ENCODE measurements around the gene NEK11.
"Not testable (repeated sequence)": the region's sequence is repeated elsewhere in the genome, so short reads cannot be mapped to it uniquely, and the experiment has no call there.

Gene NEK11

GRCh38 chr3:131360191-131360755 lies 333.6 kb downstream of the NEK11 start:
- Histone ChIP-seq H3K9ac (no peak overlapping the region), H3K4me3 (no peak overlapping the region), H3K4me2 (no peak overlapping the region), H3K4me1 (no peaks in the 10 kb centered on the region), H3K9me3 (replicated peaks in 1 of 11) (peaks cover 7 to 14% (median 11%) of the 10 kb centered on the region in 11 experiments), H3K27me3 (no peaks in the 10 kb centered on the region), H3K36me3 (no peaks in the 10 kb centered on the region), H3K27ac (no peak overlapping the region), H4K20me1 (no peaks in the 10 kb centered on the region)
- TF ChIP-seq Cebpa-rat (IDR thresholded peaks at IDR 0.05) = no peak

GRCh38 chr3:131361066-131361463 lies 334.4 kb downstream of the NEK11 start:
- H3K4me2 ChIP-seq, H3K27me3 ChIP-seq, H3K4me3 ChIP-seq, H4K20me1 ChIP-seq, H3K27ac ChIP-seq, H3K36me3 ChIP-seq, H3K4me1 ChIP-seq, H3K9ac ChIP-seq: not testable (repeated sequence)
- peaks cover 7 to 14% (median 11%) of the 10 kb centered on the region in 11 experiments for H3K9me3 ChIP-seq (replicated peaks in 1 of 11)

- no peak overlapping the region for H3K4me3 ChIP-seq
- no peak overlapping the region for H3K9ac ChIP-seq
Measured at GRCh38 chr3:131361464-131362421, 335.1 kb downstream of the NEK11 start.

GRCh38 chr3:131363275-131363674 lies 336.6 kb downstream of the NEK11 start:
- no peak overlapping the region for H3K4me3 ChIP-seq
- H3K4me2 ChIP-seq = no peak overlapping the region
- no peak overlapping the region for H3K27ac ChIP-seq
- no peaks in the 10 kb centered on the region for H3K36me3 ChIP-seq
- no peaks in the 10 kb centered on the region for H3K27me3 ChIP-seq
- H3K4me1 ChIP-seq = no peaks in the 10 kb centered on the region
- H3K9me3 ChIP-seq (replicated peaks in 1 of 11) = peaks cover 7 to 14% (median 11%) of the 10 kb centered on the region in 11 experiments
- H4K20me1 ChIP-seq = no peaks in the 10 kb centered on the region
- TF ChIP-seq Cebpa-rat (IDR thresholded peaks at IDR 0.05) = no peak
- no peak overlapping the region for H3K9ac ChIP-seq

More at GRCh38 chr3:131361464-131362421, 335.1 kb downstream of the NEK11 start:
- Histone ChIP-seq H4K20me1 (no peaks in the 10 kb centered on the region), H3K4me1 (no peaks in the 10 kb centered on the region), H3K36me3 (no peaks in the 10 kb centered on the region), H3K27me3 (no peaks in the 10 kb centered on the region), H3K9me3 (replicated peaks in 1 of 11) (peaks cover 7 to 14% (median 11%) of the 10 kb centered on the region in 11 experiments), H3K27ac (no peak overlapping the region), H3K4me2 (no peak overlapping the region)
- TF ChIP-seq Cebpa-rat (IDR thresholded peaks at IDR 0.05) = no peak

DNA sequence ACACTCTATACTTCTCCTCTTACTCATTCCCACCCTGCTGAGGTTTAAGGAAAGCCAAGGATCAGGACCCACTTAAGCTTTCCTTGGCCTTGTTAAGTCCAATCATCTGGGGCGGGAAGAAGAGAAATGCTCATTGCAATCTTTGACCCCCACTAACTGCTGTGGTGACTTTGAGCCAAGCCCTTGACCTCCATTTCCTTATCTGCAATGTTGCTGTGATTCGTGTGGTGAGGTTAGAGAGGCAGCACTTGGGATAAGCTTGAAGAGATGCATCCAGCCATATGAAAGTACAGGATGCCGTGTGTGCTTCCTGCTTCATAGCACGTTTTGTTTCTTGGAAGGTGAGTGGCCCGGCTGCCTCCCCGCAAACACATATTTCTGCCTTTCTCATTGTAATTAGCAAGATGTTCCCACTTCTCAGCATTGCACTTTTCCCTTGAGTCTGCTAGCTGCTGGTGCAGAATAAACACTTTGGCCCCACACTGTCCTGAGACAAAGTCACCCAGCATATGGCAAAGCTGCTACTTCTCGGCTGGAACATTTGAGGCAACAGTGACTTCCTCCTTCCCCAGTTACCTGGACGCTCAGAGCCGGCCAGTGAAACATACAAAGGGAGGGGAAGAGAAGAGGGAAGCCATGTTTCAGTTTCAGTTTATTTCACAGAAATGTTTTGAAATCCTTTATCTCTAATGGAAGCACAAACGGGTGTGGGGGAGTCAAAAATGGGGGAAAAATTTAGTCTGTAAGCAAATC lies 344.4 kb downstream of the NEK11 start:
- no peak for TF ChIP-seq Cebpa-rat (IDR thresholded peaks at IDR 0.05)
- H3K4me1 ChIP-seq = peaks cover 0 to 14% (median 2%) of the 10 kb centered on the region in 10 experiments; a peak in 6 of 20 replicates

GRCh38 chr3:131371688-131372066 lies 345.0 kb downstream of the NEK11 start:
- H3K27me3 ChIP-seq = no peaks in the 10 kb centered on the region
- no peak for TF ChIP-seq Cebpa-rat (IDR thresholded peaks at IDR 0.05)
- H3K9ac ChIP-seq = peak overlapping the region in 1 of 11 experiments; percentile 39; a peak in 1 of 22 replicates
- peaks cover 0 to 14% (median 2%) of the 10 kb centered on the region in 10 experiments; a peak in 6 of 20 replicates for H3K4me1 ChIP-seq
- peak overlapping the region in 5 of 11 experiments; percentile 10 to 72 (median 38); a peak in 7 of 22 replicates for H3K4me2 ChIP-seq
- no peaks in the 10 kb centered on the region for H4K20me1 ChIP-seq
- H3K27ac ChIP-seq = peak overlapping the region in 1 of 11 experiments; percentile 1; a peak in 1 of 22 replicates
- no peaks in the 10 kb centered on the region for H3K36me3 ChIP-seq
- H3K9me3 ChIP-seq (replicated peaks in 1 of 11) = no peaks in the 10 kb centered on the region
- H3K4me3 ChIP-seq = no peak overlapping the region

More for the DNA sequence above, 344.4 kb downstream of the NEK11 start:
- Histone ChIP-seq H3K36me3 (no peaks in the 10 kb centered on the region), H3K9ac (no peak overlapping the region), H4K20me1 (no peaks in the 10 kb centered on the region), H3K27ac (peak overlapping the region in 1 of 11 experiments; percentile 1; a peak in 1 of 22 replicates), H3K4me2 (peak overlapping the region in 5 of 11 experiments; percentile 10 to 72 (median 38); a peak in 7 of 22 replicates), H3K4me3 (no peak overlapping the region), H3K9me3 (replicated peaks in 1 of 11) (no peaks in the 10 kb centered on the region), H3K27me3 (no peaks in the 10 kb centered on the region)

DNA sequence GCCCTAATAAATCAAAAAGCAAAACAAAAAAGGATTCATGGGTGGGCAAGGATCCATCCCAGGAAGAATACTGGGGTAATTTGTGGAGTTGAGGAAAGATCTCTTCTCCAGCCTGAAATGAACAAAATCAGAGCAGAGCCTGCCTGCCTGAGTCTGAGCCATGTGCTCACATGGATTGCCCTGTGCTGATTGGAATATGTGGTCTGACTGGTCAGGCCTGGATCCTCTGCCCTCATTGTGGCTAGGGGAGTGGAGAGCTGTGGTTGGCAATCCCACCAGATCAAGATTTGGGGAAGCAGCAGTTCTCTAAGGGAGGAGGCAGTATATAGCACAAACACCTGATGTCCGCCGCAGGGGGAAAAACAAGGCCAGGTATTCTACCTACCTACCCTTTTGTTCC lies 348.1 kb downstream of the NEK11 start:
- Histone ChIP-seq H3K4me2 (no peak overlapping the region), H3K4me3 (no peak overlapping the region), H3K27me3 (0 out of 22 replicates have a peak, but pooled peaks cover 0 to under 1% (median 0%) of the 10 kb centered on the region in 11 experiments), H3K36me3 (no peaks in the 10 kb centered on the region), H4K20me1 (no peaks in the 10 kb centered on the region), H3K27ac (no peak overlapping the region), H3K4me1 (peaks cover 0 to 14% (median 2%) of the 10 kb centered on the region in 10 experiments; a peak in 6 of 20 replicates), H3K9me3 (replicated peaks in 1 of 11) (no peaks in the 10 kb centered on the region), H3K9ac (no peak overlapping the region)
- TF ChIP-seq Cebpa-rat (IDR thresholded peaks at IDR 0.05) = no peak

DNA sequence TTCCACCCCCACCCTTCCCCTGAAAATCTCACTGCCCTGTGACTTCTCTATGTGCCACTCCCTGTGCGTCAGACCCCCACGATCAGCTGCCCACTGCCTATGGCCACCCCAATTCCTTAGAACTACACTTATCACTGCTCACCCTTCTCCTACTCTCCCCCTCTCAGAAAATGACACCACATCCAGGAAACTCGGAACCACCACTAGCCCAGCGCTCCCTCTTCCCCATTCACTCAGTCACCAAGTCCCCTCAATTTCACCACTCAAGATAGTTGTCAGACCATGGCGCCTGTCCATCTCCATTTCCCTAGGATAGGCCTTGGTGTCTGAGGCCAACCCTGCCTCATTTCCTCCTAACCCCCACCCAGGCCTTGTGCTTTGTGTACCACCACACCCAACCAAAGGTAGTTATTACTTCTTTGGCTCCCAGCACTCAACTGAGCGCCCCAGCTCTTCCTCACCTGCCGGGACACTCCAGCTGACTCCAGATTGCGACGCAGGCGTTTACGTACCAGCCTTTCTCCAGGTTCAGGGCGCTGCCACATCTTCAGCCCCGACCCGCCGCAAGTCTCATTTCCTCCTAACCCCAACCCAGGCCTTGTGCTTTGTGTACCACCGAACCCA lies 354.3 kb downstream of the NEK11 start:
- peak overlapping the region in 10 of 11 experiments; percentile 33 to 78 (median 63); a peak in 14 of 22 replicates for H3K9ac ChIP-seq
- not testable (repeated sequence) for H4K20me1 ChIP-seq
- H3K4me1 ChIP-seq = peaks cover 10 to 33% (median 13%) of the 10 kb centered on the region in 10 experiments; a peak in 17 of 20 replicates
- peak overlapping the region; percentile 65 to 94 (median 84); a peak in 20 of 22 replicates for H3K4me2 ChIP-seq
- H3K9me3 ChIP-seq (replicated peaks in 1 of 11) = peaks cover 11 to 27% (median 17%) of the 10 kb centered on the region in 11 experiments; a peak in 20 of 22 replicates
- peak overlapping the region in 9 of 11 experiments; percentile 8 to 67 (median 37); a peak in 9 of 22 replicates for H3K27ac ChIP-seq
- H3K36me3 ChIP-seq = peaks cover 0 to 13% (median 0%) of the 10 kb centered on the region in 11 experiments; a peak in 4 of 22 replicates
- H3K27me3 ChIP-seq = peaks cover 22 to 40% (median 30%) of the 10 kb centered on the region in 11 experiments
- H3K4me3 ChIP-seq = peak overlapping the region; percentile 63 to 77 (median 69)

Measured in BLaER1 treated with 17β-estradiol and CSF1 and Interleukin-3, amounts not matched to agents 10 nM and 100 nM (cell line).